A549 (cell line): ENCODE data around the gene DLG1. TPM values are rescaled to one million over a fixed set of nuclear protein-coding genes. Genes with fewer than 3 reads are reported as not detected.
A peak's percentile ranks its signal among the peaks of the same experiment; 100 is the strongest.

Source experiments
- ATAC-seq, 2 experiments: fragments of 200-7000 bp in 1 of 2; fragments of >200 bp in 1 of 2; cut with Nextera tagmentation in 1 of 2; cut with Tn5 transposase in 1 of 2; 3 replicates each; pipeline versions ENCODE4 v1.8.0 to v1.9.1; 2018 to 2020; ENCODE audit warnings: mild to moderate bottlenecking in 1 of 2, moderate library complexity in 1 of 2
- CTCF ChIA-PET: fragments of 300-600 bp; sonication (Branson Sonifier 250); formaldehyde crosslinking; extraction: SDS; loops from one replicate; lab custom pipeline; 2021; ENCODE audit warnings: antibody characterized with exemption, inconsistent platforms; lab: Yijun Ruan, JAX
- POLR2A ChIA-PET: fragments of 350-600 bp; formaldehyde crosslinking; extraction: SDS; loops from one replicate; lab custom pipeline; 2021; ENCODE audit warnings: antibody characterized with exemption, inconsistent platforms; lab: Yijun Ruan, JAX
- DNase-seq, 2 experiments: peaks; one replicate each; pipeline versions ENCODE4 v3.0.0 to v3.0.0-alpha.2; 2011 to 2016; ENCODE audit warnings: low read depth in 1 of 2, low spot score in 1 of 2
- FAIRE-seq: peaks from 2 replicates; lab custom pipeline; 2011; peaks lifted over from hg19 to GRCh38; lab: Jason Lieb, UNC
- H3K27ac ChIP-seq, 2 experiments: fragments of >200 bp; sonication (Bioruptor Twin); formaldehyde crosslinking; 3 replicates each; pipeline ENCODE4 v1.5.1; 2016 to 2017
- H3K4me1 ChIP-seq: fragments of >200 bp; sonication (Bioruptor Twin); formaldehyde crosslinking; 3 replicates; pipeline ENCODE4 v1.6.1; 2016
- H3K4me2 ChIP-seq: fragments of >200 bp; sonication (Bioruptor Twin); formaldehyde crosslinking; 3 replicates; pipeline ENCODE4 v1.6.1; 2016
- H3K4me3 ChIP-seq: fragments of >200 bp; sonication (Bioruptor Twin); formaldehyde crosslinking; 3 replicates; pipeline ENCODE4 v1.5.1; 2016
- H3K9me3 ChIP-seq: fragments of >200 bp; sonication (Bioruptor Twin); formaldehyde crosslinking; 3 replicates; pipeline ENCODE4 v1.6.1; 2016
- BHLHE40 ChIP-seq: IDR thresholded peaks from 2 replicates; pipeline ENCODE4 v1.6.1; 2012; ENCODE audit warnings: low read depth, low read length, inconsistent platforms
- CHD2 ChIP-seq: fragments of 150-350 bp; IDR thresholded peaks from 2 replicates; pipeline ENCODE4 v1.6.1; 2014; ENCODE audit warnings: low read length; ENCODE audit not compliant: partially characterized antibody
- E2F6 ChIP-seq: IDR thresholded peaks from 2 replicates; pipeline ENCODE4 v1.6.1; 2012; ENCODE audit warnings: low read depth, borderline replicate concordance
- EHF ChIP-seq: fragments of 250-450 bp; sonication (Bioruptor Pico); IDR thresholded peaks from 2 replicates; pipeline ENCODE4 v1.5.0; 2020; ENCODE audit warnings: mild to moderate bottlenecking
- EHMT2 ChIP-seq: fragments of 200-600 bp; sonication (generic); IDR thresholded peaks from 2 replicates; pipeline ENCODE4 v1.6.1; 2016; ENCODE audit warnings: antibody characterized with exemption, low read depth, mild to moderate bottlenecking, moderate library complexity
- EP300 ChIP-seq, 2 experiments: fragments of >200 bp; sonication (Bioruptor Twin); formaldehyde crosslinking; IDR thresholded peaks; 2 replicates in 1 of 2; 3 replicates in 1 of 2; pipeline ENCODE4 v1.6.1; 2016 to 2017
- FOXS1 ChIP-seq: fragments of 250-450 bp; sonication (Bioruptor Pico); IDR thresholded peaks from 2 replicates; pipeline ENCODE4 v1.5.0; 2020; ENCODE audit warnings: mild to moderate bottlenecking, moderate library complexity
- HOXB13 ChIP-seq: fragments of 250-450 bp; sonication (Bioruptor Pico); IDR thresholded peaks from 2 replicates; pipeline ENCODE4 v1.5.0; 2020; ENCODE audit warnings: low read depth, mild to moderate bottlenecking, moderate library complexity
- MAFK ChIP-seq: fragments of 450-650 bp; IDR thresholded peaks from 2 replicates; pipeline ENCODE4 v1.6.1; 2014; ENCODE audit not compliant: partially characterized antibody
- MAZ ChIP-seq: fragments of 150-350 bp; IDR thresholded peaks from 2 replicates; pipeline ENCODE4 v1.6.1; 2014; ENCODE audit warnings: antibody characterized with exemption, low read depth, low read length, borderline replicate concordance
- PHF8 ChIP-seq: fragments of 200-600 bp; sonication (generic); IDR thresholded peaks from 2 replicates; pipeline ENCODE4 v1.6.1; 2016; ENCODE audit warnings: low read depth, mild to moderate bottlenecking, antibody characterized with exemption, moderate library complexity, borderline replicate concordance
- RNF2 ChIP-seq: fragments of 200-600 bp; sonication (generic); IDR thresholded peaks from 2 replicates; pipeline ENCODE4 v1.6.1; 2016; ENCODE audit warnings: low read depth, mild to moderate bottlenecking, antibody characterized with exemption, moderate library complexity, borderline replicate concordance
- TFCP2L1 ChIP-seq: fragments of 250-450 bp; sonication (Bioruptor Pico); IDR thresholded peaks from 2 replicates; pipeline ENCODE4 v1.5.0; 2021; ENCODE audit warnings: mild to moderate bottlenecking
- WGBS: methylation state at CpG from one replicate; pipeline ENCODE4 v1.1.6; 2017; ENCODE audit errors: missing lambda C conversion rate; 5-methylcytosine and 5-hydroxymethylcytosine counted together
- polyA plus RNA-seq, 4 experiments: library from polyadenylated mRNA; depleted of rRNA in 3 of 4; stranded (reverse); fragments of >200 nt; fragmentation: RNase III in 1 of 4; extraction: RNeasy Plus Mini Kit Qiagen cat#74134 plus additional on column Dnase treatment in 1 of 4; gene quantifications; 2 replicates in 3 of 4; 3 replicates in 1 of 4; pipeline ENCODE4 v1.2.3, GENCODE V29; 2011 to 2017
- TF ChIP-seq, protein P1 (sequence below): fragments of >200 bp; sonication (Bioruptor Twin); formaldehyde crosslinking; IDR thresholded peaks from 2 replicates; pipeline ENCODE4 v1.6.1; 2016
- TF ChIP-seq, protein P2 (sequence below): fragments of 250-450 bp; sonication (Bioruptor Pico); IDR thresholded peaks from 2 replicates; pipeline ENCODE4 v1.5.0; 2020; ENCODE audit warnings: low read depth, mild to moderate bottlenecking, moderate library complexity

The DLG1 gene
- polyA plus RNA-seq, 2 of the 4 experiments (the other 2 are of a cell fraction), result 27.0 to 33.9 TPM

GRCh38 chr3:197015790-197016736, 282.3 kb downstream of the DLG1 start:
- WGBS, result 92% methylated on average over 17 of the region's 28 CpGs

GRCh38 chr3:197014942-197015575, 283.4 kb downstream of the DLG1 start:
- Histone ChIP-seq H3K9me3 (no peaks in the 10 kb centered on the region), H3K4me1 (no peaks in the 10 kb centered on the region), H3K4me2 (no peak overlapping the region), H3K27ac (no peak overlapping the region), H3K4me3 (no peak overlapping the region)
- CTCF ChIA-PET, result interaction anchor here (1.3 to 8.5 kb wide), 2 partner anchors 14 to 37 kb away, joined by 3 to 49 read pairs; partner anchors contain the start of gene MELTF
- TF ChIP-seq MAZ (no peak), FOXS1 (CRISPR knock-in tag) (no peak), HOXB13 (no peak), CHD2 (no peak), TFCP2L1 (CRISPR knock-in tag) (no peak), E2F6 (no peak), EP300 (IDR thresholded peaks at IDR 0.05) (no peak), BHLHE40 (no peak), EHF (no peak)
- TF ChIP-seq, protein P1, sequence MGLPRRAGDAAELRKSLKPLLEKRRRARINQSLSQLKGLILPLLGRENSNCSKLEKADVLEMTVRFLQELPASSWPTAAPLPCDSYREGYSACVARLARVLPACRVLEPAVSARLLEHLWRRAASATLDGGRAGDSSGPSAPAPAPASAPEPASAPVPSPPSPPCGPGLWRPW, result no peak
- 95% methylated on average over 5 of the region's 22 CpGs for WGBS
- no peak; a peak in 1 of 6 replicates for ATAC-seq
- POLR2A ChIA-PET, result no interaction called here
- no peak for DNase-seq
- no peak for FAIRE-seq

More at GRCh38 chr3:197015790-197016736, 282.3 kb downstream of the DLG1 start:
- ATAC-seq, result peak; percentile 25 to 48; a peak in 4 of 6 replicates
- H3K4me3 ChIP-seq, result no peak overlapping the region
- TF ChIP-seq, protein P2, sequence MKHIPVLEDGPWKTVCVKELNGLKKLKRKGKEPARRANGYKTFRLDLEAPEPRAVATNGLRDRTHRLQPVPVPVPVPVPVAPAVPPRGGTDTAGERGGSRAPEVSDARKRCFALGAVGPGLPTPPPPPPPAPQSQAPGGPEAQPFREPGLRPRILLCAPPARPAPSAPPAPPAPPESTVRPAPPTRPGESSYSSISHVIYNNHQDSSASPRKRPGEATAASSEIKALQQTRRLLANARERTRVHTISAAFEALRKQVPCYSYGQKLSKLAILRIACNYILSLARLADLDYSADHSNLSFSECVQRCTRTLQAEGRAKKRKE (CRISPR knock-in tag), result no peak
- TF ChIP-seq, all 56 proteins: peak for 0
- POLR2A ChIA-PET, result no interaction called here
- Histone ChIP-seq H3K4me1 (no peaks in the 10 kb centered on the region), H3K27ac (no peak overlapping the region), H3K4me2 (no peak overlapping the region), H3K9me3 (no peaks in the 10 kb centered on the region)
- CTCF ChIA-PET, result interaction anchor here (1.0 to 4.0 kb wide), 3 partner anchors 11 to 154 kb away, joined by 3 to 34 read pairs (median 4); partner anchors contain the start of gene MELTF
- DNase-seq (no peak), FAIRE-seq (no peak)

- POLR2A ChIA-PET, result no interaction called here
- DNase-seq, result no peak
- no peak for ATAC-seq
- no peaks in the 10 kb centered on the region for H3K9me3 ChIP-seq
- H3K4me2 ChIP-seq, result no peak overlapping the region
- no peak for TF ChIP-seq EHMT2
- TF ChIP-seq RNF2, result no peak
- TF ChIP-seq, all 56 proteins: peak for 0
- FAIRE-seq, result no peak
- H3K4me1 ChIP-seq, result no peaks in the 10 kb centered on the region
- 81% methylated on average over 6 of the region's 6 CpGs for WGBS
- H3K27ac ChIP-seq, result no peak overlapping the region
- H3K4me3 ChIP-seq, result no peak overlapping the region
- CTCF ChIA-PET, result interaction anchor here (1.3 to 8.5 kb wide), 2 partner anchors 15 to 36 kb away, joined by 3 to 49 read pairs; partner anchors contain the start of gene MELTF
These were observed 284.4 kb downstream of the DLG1 start for GRCh38 chr3:197014024-197014423.

GRCh38 chr3:197012540-197012883, 285.9 kb downstream of the DLG1 start:
- TF ChIP-seq MAFK (no peak), PHF8 (no peak)
- Histone ChIP-seq H3K4me1 (no peaks in the 10 kb centered on the region), H3K4me3 (no peak overlapping the region), H3K27ac (no peak overlapping the region), H3K4me2 (no peak overlapping the region), H3K9me3 (no peaks in the 10 kb centered on the region)
- POLR2A ChIA-PET, result no interaction called here
- CTCF ChIA-PET, result interaction anchor here (1.5 to 8.5 kb wide), 3 partner anchors 9 to 17 kb away, joined by 4 to 49 read pairs (median 5); partner anchors contain the start of gene MELTF
- FAIRE-seq (no peak), DNase-seq (no peak), ATAC-seq (no peak)
- WGBS, result 93% methylated on average over 5 of the region's 7 CpGs
